ENCODE data around the gene ELL.

The ELL gene

GRCh38 chr19:18424890-18425514 is 96.9 kb downstream of the ELL start:
- in situ Hi-C loops (cut with MboI; ENCODE audit: low sequenced_read_pairs) = no loop called here

GRCh38 chr19:18424122-18424889 is 97.6 kb downstream of the ELL start:
- in situ Hi-C loops (cut with MboI; ENCODE audit: low sequenced_read_pairs) = no loop called here

- in situ Hi-C loops (cut with MboI; ENCODE audit: low sequenced_read_pairs) = no loop called here
Observed at GRCh38 chr19:18423258-18424020, 98.4 kb downstream of the ELL start.

GRCh38 chr19:18422530-18423191 is 99.2 kb downstream of the ELL start:
- in situ Hi-C loops (cut with MboI; ENCODE audit: low sequenced_read_pairs) = no loop called here

GRCh38 chr19:18421371-18421959 is 100.4 kb downstream of the ELL start:
- in situ Hi-C loops (cut with MboI; ENCODE audit: low sequenced_read_pairs) = no loop called here

GRCh38 chr19:18420930-18421329 is 100.9 kb downstream of the ELL start:
- in situ Hi-C loops (cut with MboI; ENCODE audit: low sequenced_read_pairs) = no loop called here

- in situ Hi-C loops (cut with MboI; ENCODE audit: low sequenced_read_pairs) = no loop called here
Observed at GRCh38 chr19:18419699-18420460, 102.0 kb downstream of the ELL start.

GRCh38 chr19:18419195-18419698 is 102.6 kb downstream of the ELL start, which contains the start of gene SSBP4:
TSS of gene SSBP4 (plus strand) at chr19:18419398. CDS start at chr19:18419649, 251 bp downstream.
- in situ Hi-C loops (cut with MboI; ENCODE audit: low sequenced_read_pairs) = no loop called here

- in situ Hi-C loops (cut with MboI; ENCODE audit: low sequenced_read_pairs) = no loop called here
Observed at GRCh38 chr19:18418483-18419194, 103.2 kb downstream of the ELL start.

GRCh38 chr19:18418029-18418482 is 103.8 kb downstream of the ELL start:
- in situ Hi-C loops (cut with MboI; ENCODE audit: low sequenced_read_pairs) = no loop called here

- in situ Hi-C loops (cut with MboI; ENCODE audit: low sequenced_read_pairs) = no loop called here
Observed at GRCh38 chr19:18417250-18418028, 104.4 kb downstream of the ELL start.

GRCh38 chr19:18416778-18417249 is 105.1 kb downstream of the ELL start:
- in situ Hi-C loops (cut with MboI; ENCODE audit: low sequenced_read_pairs) = no loop called here

GRCh38 chr19:18415178-18415867 is 106.5 kb downstream of the ELL start:
- in situ Hi-C loops (cut with MboI; ENCODE audit: low sequenced_read_pairs) = no loop called here

- in situ Hi-C loops (cut with MboI; ENCODE audit: low sequenced_read_pairs) = no loop called here
Observed at GRCh38 chr19:18414504-18415177, 107.2 kb downstream of the ELL start.

GRCh38 chr19:18412610-18413239 is 109.1 kb downstream of the ELL start:
- in situ Hi-C loops (cut with MboI; ENCODE audit: low sequenced_read_pairs) = no loop called here

GRCh38 chr19:18408053-18408476 is 113.8 kb downstream of the ELL start:
- in situ Hi-C loops (cut with MboI; ENCODE audit: low sequenced_read_pairs) = loop anchor here (10.0 kb wide), 1 partner anchor 133 kb away; the partner anchor contains the start of gene IQCN
